Measurements from ENCODE around the gene CLDN4.

GRCh38 chr7:73881352-73882046 is 50.7 kb downstream of the CLDN4 start:
- TF ChIP-seq CTCF (IDR thresholded peaks at IDR 0.05; ENCODE audit: low read depth, low read length) = no peak
- no peak for TF ChIP-seq MAX (IDR thresholded peaks at IDR 0.05; ENCODE audit: low read depth, low read length)
- TF ChIP-seq POLR2A (IDR thresholded peaks at IDR 0.05; ENCODE audit: extremely low read depth, insufficient read length) = no peak
- TF ChIP-seq MYC (IDR thresholded peaks at IDR 0.05; ENCODE audit: low read depth, low read length) = no peak

Measured in NB4 (cell line).